DND-41 (cell line): ENCODE data around the gene MGAT5.

Experiments used
- ATAC-seq: fragments of 200-7000 bp; cut with Tn5 transposase; 3 replicates; pipeline ENCODE4 v1.9.1; 2021; ENCODE audit warnings: low read depth; ENCODE audit not compliant: insufficient read depth
- DNase-seq: peaks from one replicate; pipeline ENCODE4 v3.0.0-alpha.2; 2020
- H2AFZ ChIP-seq: 2 replicates; pipeline ENCODE4 v1.6.0; 2012; ENCODE audit warnings: low read depth, low read length
- H3K27ac ChIP-seq: 2 replicates; pipeline ENCODE4 v1.5.1; 2012; ENCODE audit warnings: low read length, inconsistent platforms
- H3K27me3 ChIP-seq: fragments of 200-600 bp; sonication (generic); 2 replicates; pipeline ENCODE4 v1.6.0; 2012; ENCODE audit warnings: low read length, mild to moderate bottlenecking, inconsistent platforms; ENCODE audit not compliant: insufficient read depth, poor library complexity
- H3K36me3 ChIP-seq: 2 replicates; pipeline ENCODE4 v1.5.1; 2012; ENCODE audit warnings: low read length, inconsistent platforms; ENCODE audit not compliant: insufficient read depth
- H3K4me1 ChIP-seq: 2 replicates; pipeline ENCODE4 v1.5.1; 2012; ENCODE audit warnings: mild to moderate bottlenecking, low read length; ENCODE audit not compliant: insufficient read depth
- H3K4me2 ChIP-seq: 2 replicates; pipeline ENCODE4 v1.6.0; 2012; ENCODE audit warnings: mild to moderate bottlenecking, moderate library complexity, low read length, inconsistent platforms; ENCODE audit not compliant: insufficient read depth
- H3K4me3 ChIP-seq, 2 experiments: fragments of 200-600 bp in 1 of 2; shearing (Covaris generic) in 1 of 2; 2 replicates each; pipeline ENCODE4 v1.5.1; 2012 to 2016; ENCODE audit warnings: inconsistent platforms in 2 of 2, low read length in 2 of 2, mild to moderate bottlenecking in 2 of 2, low read depth in 1 of 2, moderate library complexity in 1 of 2
- H3K79me2 ChIP-seq: 2 replicates; pipeline ENCODE4 v1.6.0; 2012; ENCODE audit warnings: low read length, inconsistent platforms; ENCODE audit not compliant: insufficient read depth
- H3K9ac ChIP-seq: 2 replicates; pipeline ENCODE4 v1.6.0; 2012; ENCODE audit warnings: low read depth, mild to moderate bottlenecking, inconsistent platforms, low read length, moderate library complexity
- H3K9me3 ChIP-seq: 2 replicates; pipeline ENCODE4 v1.5.1; 2012; ENCODE audit warnings: low read length, moderate library complexity, mild to moderate bottlenecking, inconsistent platforms; ENCODE audit not compliant: insufficient read depth, severe bottlenecking
- H4K20me1 ChIP-seq: 2 replicates; pipeline ENCODE4 v1.6.0; 2012; ENCODE audit warnings: low read length; ENCODE audit not compliant: insufficient read depth
- CTCF ChIP-seq: IDR thresholded peaks from 2 replicates; pipeline ENCODE4 v1.5.1; 2012; ENCODE audit warnings: borderline replicate concordance, low read length, moderate library complexity, mild to moderate bottlenecking; ENCODE audit not compliant: poor library complexity, severe bottlenecking; ENCODE audit errors: extremely low read depth
- EZH2 ChIP-seq: IDR thresholded peaks from 3 replicates; pipeline ENCODE4 v1.6.1; 2012; ENCODE audit warnings: borderline replicate concordance, low read depth, mild to moderate bottlenecking, moderate library complexity, low read length, inconsistent platforms; ENCODE audit not compliant: severe bottlenecking

Gene MGAT5

DNA sequence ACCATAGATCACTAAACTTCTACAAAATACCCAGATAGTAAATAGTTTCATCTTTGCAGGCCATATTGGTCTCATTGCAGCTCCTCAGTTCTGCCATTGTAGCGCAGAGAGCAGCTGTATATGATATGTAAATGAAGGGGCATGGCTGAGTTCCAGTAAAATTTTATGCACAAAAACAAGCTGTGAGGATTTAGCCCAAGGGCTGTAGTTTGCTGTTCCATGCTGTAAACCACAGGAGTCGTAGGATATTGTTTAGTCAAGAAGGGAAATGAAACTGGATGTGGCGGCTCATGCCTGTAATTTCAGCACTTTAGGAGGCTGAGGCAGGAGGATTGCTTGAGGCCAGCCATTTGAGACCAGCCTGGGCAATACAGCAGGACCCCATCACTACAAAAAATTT is 83.0 kb downstream of the MGAT5 start:
- no peaks in the 10 kb centered on the region for H3K79me2 ChIP-seq
- no peaks in the 10 kb centered on the region; the same call in 1 of the 2 replicates for H4K20me1 ChIP-seq
- H3K27me3 ChIP-seq = no peaks in the 10 kb centered on the region
- no peak overlapping the region for H3K4me2 ChIP-seq
- peaks cover 41% of the 10 kb centered on the region for H3K36me3 ChIP-seq
- no peaks in the 10 kb centered on the region for H3K9me3 ChIP-seq
- no peak overlapping the region for H3K4me3 ChIP-seq
- no peak overlapping the region for H2AFZ ChIP-seq
- no peak overlapping the region for H3K9ac ChIP-seq
- DNase-seq = no peak
- no peaks in the 10 kb centered on the region for H3K4me1 ChIP-seq
- no peak for ATAC-seq
- no peak for TF ChIP-seq CTCF
- no peak for TF ChIP-seq EZH2
- no peak overlapping the region for H3K27ac ChIP-seq

- no peaks in the 10 kb centered on the region for H3K9me3 ChIP-seq
- H3K4me3 ChIP-seq = no peak overlapping the region
- TF ChIP-seq EZH2 (no peak), CTCF (no peak)
- H3K4me2 ChIP-seq = no peak overlapping the region
- no peaks in the 10 kb centered on the region for H3K27me3 ChIP-seq
- H3K27ac ChIP-seq = no peak overlapping the region
- no peak for DNase-seq
- H3K79me2 ChIP-seq = no peaks in the 10 kb centered on the region
- ATAC-seq = no peak
- H3K36me3 ChIP-seq = peaks cover 48% of the 10 kb centered on the region
- no peak overlapping the region for H2AFZ ChIP-seq
- H3K9ac ChIP-seq = no peak overlapping the region
- no peaks in the 10 kb centered on the region for H3K4me1 ChIP-seq
- no peaks in the 10 kb centered on the region; the same call in 1 of the 2 replicates for H4K20me1 ChIP-seq
These were observed 83.8 kb downstream of the MGAT5 start for GRCh38 chr2:134337631-134338030.

DNA sequence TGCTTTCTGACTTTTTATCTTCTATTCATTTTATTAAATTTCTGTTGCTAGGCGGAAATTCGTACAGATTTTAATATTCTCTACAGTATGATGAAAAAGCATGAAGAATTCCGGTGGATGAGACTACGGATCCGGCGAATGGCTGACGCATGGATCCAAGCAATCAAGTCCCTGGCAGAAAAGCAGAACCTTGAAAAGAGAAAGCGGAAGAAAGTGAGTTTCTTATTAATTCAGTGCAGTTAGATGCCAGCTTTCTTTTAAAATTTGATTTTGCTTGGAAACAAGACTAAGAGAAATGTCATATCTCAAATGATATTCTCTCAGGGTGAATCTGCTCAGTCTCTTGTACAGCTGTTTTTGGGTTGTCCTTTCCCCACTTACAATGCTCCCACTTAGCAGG is 84.3 kb downstream of the MGAT5 start:
- H2AFZ ChIP-seq = no peak overlapping the region
- no peak for TF ChIP-seq EZH2
- TF ChIP-seq CTCF = no peak
- H3K27me3 ChIP-seq = no peaks in the 10 kb centered on the region
- H4K20me1 ChIP-seq = no peaks in the 10 kb centered on the region; the same call in 1 of the 2 replicates
- no peaks in the 10 kb centered on the region for H3K9me3 ChIP-seq
- DNase-seq = no peak
- H3K36me3 ChIP-seq = peaks cover 54% of the 10 kb centered on the region
- no peak overlapping the region for H3K4me2 ChIP-seq
- no peak overlapping the region for H3K4me3 ChIP-seq
- no peak for ATAC-seq
- no peak overlapping the region for H3K9ac ChIP-seq
- H3K79me2 ChIP-seq = no peaks in the 10 kb centered on the region
- no peaks in the 10 kb centered on the region for H3K4me1 ChIP-seq
- H3K27ac ChIP-seq = no peak overlapping the region

GRCh38 chr2:134341476-134341875 is 87.6 kb downstream of the MGAT5 start:
- no peak overlapping the region for H3K4me2 ChIP-seq
- H3K36me3 ChIP-seq = peaks cover 65% of the 10 kb centered on the region
- DNase-seq = no peak
- H2AFZ ChIP-seq = no peak overlapping the region
- no peaks in the 10 kb centered on the region for H3K79me2 ChIP-seq
- TF ChIP-seq EZH2 = no peak
- no peak for TF ChIP-seq CTCF
- H3K9ac ChIP-seq = no peak overlapping the region
- no peak for ATAC-seq
- H3K4me1 ChIP-seq = no peaks in the 10 kb centered on the region
- no peak overlapping the region for H3K4me3 ChIP-seq
- no peaks in the 10 kb centered on the region for H3K9me3 ChIP-seq
- no peak overlapping the region for H3K27ac ChIP-seq
- no peaks in the 10 kb centered on the region for H4K20me1 ChIP-seq
- H3K27me3 ChIP-seq = no peaks in the 10 kb centered on the region
